HCT116 (cell line): ENCODE measurements around the gene DOCK7. TPM values are rescaled to one million over a fixed set of nuclear protein-coding genes. Genes with fewer than 3 reads are reported as not detected.

Experiments used
- ATAC-seq: fragments of 200-7000 bp; cut with Tn5 transposase; 2 replicates; pipeline ENCODE4 v1.9.1; 2020; ENCODE audit warnings: mild to moderate bottlenecking, moderate library complexity
- BruUV-seq: library from RNA; stranded (reverse); fragments of 400-500 nt; replicated peaks from 2 replicates; lab custom pipeline; 2021; lab: Mats Ljungman, UMichigan
- CTCF ChIA-PET: fragments of 300-600 bp; sonication (Branson Sonifier 250); formaldehyde crosslinking; loops from one replicate; lab custom pipeline; 2021; ENCODE audit warnings: antibody characterized with exemption; lab: Charles Lee
- POLR2A ChIA-PET: fragments of 300-600, 350-600 bp; sonication (Branson Sonifier 250); formaldehyde crosslinking; loops from one replicate; lab custom pipeline; 2021; ENCODE audit warnings: antibody characterized with exemption; lab: Charles Lee
- RAD21 ChIA-PET, 2 experiments: fragments of 300-600 bp; sonication (Branson Sonifier 250); formaldehyde crosslinking; loops; one replicate each; lab custom pipeline; 2023; ENCODE audit warnings: low total read pairs in 2 of 2; ENCODE audit not compliant: uncharacterized antibody in 2 of 2, unreplicated experiment in 2 of 2, low non-redundant PET in 1 of 2; lab: Charles Lee
- DNase-seq: peaks from one replicate; pipeline ENCODE4 v3.0.0-alpha.2; 2010; ENCODE audit warnings: low read depth, low spot score
- H2AFZ ChIP-seq: fragments of 200-600 bp; shearing (Covaris generic), sonication (generic); 2 replicates; pipeline ENCODE4 v1.6.1; 2017; ENCODE audit warnings: low read depth, mixed run types, mixed read lengths, antibody characterized with exemption, low read length; ENCODE audit not compliant: poor library complexity, severe bottlenecking
- H3K27ac ChIP-seq: 2 replicates; pipeline ENCODE4 v1.5.1; 2012; ENCODE audit warnings: low read depth, low read length
- H3K27me3 ChIP-seq: fragments of 200-600 bp; sonication (generic); 2 replicates; pipeline ENCODE4 v1.6.1; 2016; ENCODE audit warnings: mixed run types, low read length, mixed read lengths; ENCODE audit not compliant: insufficient read depth
- H3K36me3 ChIP-seq, 2 experiments: fragments of 200-500 bp in 1 of 2; fragments of 200-600 bp in 1 of 2; sonication (Bioruptor generic) in 1 of 2; sonication (generic) in 1 of 2; 2 replicates each; pipeline versions ENCODE4 v1.5.1 to v1.6.1; 2014 to 2016; ENCODE audit warnings: low read length in 2 of 2, inconsistent platforms in 1 of 2, mixed read lengths in 1 of 2, mixed run types in 1 of 2; ENCODE audit not compliant: insufficient read depth in 2 of 2, control insufficient read depth in 1 of 2
- H3K4me1 ChIP-seq, 2 experiments: fragments of 200-600 bp in 1 of 2; sonication (generic) in 1 of 2; 2 replicates each; pipeline versions ENCODE4 v1.5.1 to v1.6.1; 2012 to 2017; ENCODE audit warnings: low read length in 2 of 2, inconsistent platforms in 1 of 2, mild to moderate bottlenecking in 1 of 2, mixed read lengths in 1 of 2, mixed run types in 1 of 2, moderate library complexity in 1 of 2; ENCODE audit not compliant: insufficient read depth in 2 of 2, control insufficient read depth in 1 of 2
- H3K4me2 ChIP-seq: fragments of 200-600 bp; sonication (generic); 2 replicates; pipeline ENCODE4 v1.6.1; 2017; ENCODE audit warnings: mixed run types, low read length, mixed read lengths
- H3K4me3 ChIP-seq, 2 experiments: fragments of 200-600 bp in 1 of 2; sonication (generic) in 1 of 2; replicated peaks in 1 of 2; 2 replicates each; pipeline ENCODE4 v1.5.1; 2011 to 2016; ENCODE audit warnings: low read length in 2 of 2, control low read depth in 1 of 2, low read depth in 1 of 2, mild to moderate bottlenecking in 1 of 2, mixed read lengths in 1 of 2, mixed run types in 1 of 2
- H3K79me2 ChIP-seq: fragments of 200-600 bp; sonication (generic); 2 replicates; pipeline ENCODE4 v1.6.1; 2017; ENCODE audit warnings: mild to moderate bottlenecking, mixed run types, low read length, moderate library complexity, mixed read lengths; ENCODE audit not compliant: insufficient read depth
- H3K9ac ChIP-seq: fragments of 200-600 bp; sonication (generic); 2 replicates; pipeline ENCODE4 v1.6.1; 2016; ENCODE audit warnings: low read length, mixed read lengths
- H3K9me2 ChIP-seq: fragments of 200-600 bp; sonication (generic), shearing (Covaris generic); 2 replicates; pipeline ENCODE4 v1.6.1; 2017; ENCODE audit warnings: mixed run types, mild to moderate bottlenecking, moderate library complexity; ENCODE audit not compliant: insufficient read depth
- H3K9me3 ChIP-seq, 2 experiments: fragments of 200-500 bp in 1 of 2; fragments of 200-600 bp in 1 of 2; sonication (Bioruptor generic) in 1 of 2; sonication (generic) in 1 of 2; 2 replicates each; pipeline ENCODE4 v1.6.1; 2014 to 2017; ENCODE audit warnings: low read length in 2 of 2, mixed read lengths in 2 of 2, inconsistent platforms in 1 of 2, low read depth in 1 of 2, mild to moderate bottlenecking in 1 of 2, mixed run types in 1 of 2, moderate library complexity in 1 of 2; ENCODE audit not compliant: control insufficient read depth in 1 of 2, insufficient read depth in 1 of 2
- H4K20me1 ChIP-seq: fragments of 200-600 bp; sonication (generic), shearing (Covaris generic); 2 replicates; pipeline ENCODE4 v1.6.1; 2017; ENCODE audit warnings: mixed run types, mild to moderate bottlenecking, moderate library complexity; ENCODE audit not compliant: insufficient read depth
- ATF3 ChIP-seq: IDR thresholded peaks from 2 replicates; pipeline ENCODE4 v1.6.1; 2012
- CBX3 ChIP-seq: IDR thresholded peaks from 2 replicates; pipeline ENCODE4 v1.6.1; 2012; ENCODE audit warnings: low read depth
- CEBPB ChIP-seq: IDR thresholded peaks from 2 replicates; pipeline ENCODE4 v1.6.1; 2012; ENCODE audit warnings: low read depth
- CTCF ChIP-seq, 3 experiments: fragments of 200-600 bp in 1 of 3; sonication (generic) in 1 of 3; IDR thresholded peaks in 2 of 3; conservative IDR thresholded peaks in 1 of 3; 2 replicates each; pipeline ENCODE4 v1.5.1; 2012 to 2017; ENCODE audit warnings: low read depth in 2 of 3, low read length in 2 of 3, antibody characterized with exemption in 1 of 3, borderline replicate concordance in 1 of 3, control low read depth in 1 of 3, mild to moderate bottlenecking in 1 of 3, mixed read lengths in 1 of 3, mixed run types in 1 of 3, moderate library complexity in 1 of 3; ENCODE audit not compliant: insufficient read depth in 1 of 3
- EGR1 ChIP-seq: IDR thresholded peaks from 2 replicates; pipeline ENCODE4 v1.6.1; 2012; ENCODE audit warnings: low read depth
- ELF1 ChIP-seq: IDR thresholded peaks from 2 replicates; pipeline ENCODE4 v1.6.1; 2012; ENCODE audit warnings: low read depth, borderline replicate concordance
- EZH2 ChIP-seq: fragments of 200-600 bp; sonication (generic); IDR thresholded peaks from 2 replicates; pipeline ENCODE4 v1.6.1; 2017; ENCODE audit warnings: antibody characterized with exemption, mixed run types
- EZH2phosphoT487 ChIP-seq: fragments of 200-600 bp; IDR thresholded peaks from 2 replicates; pipeline ENCODE4 v1.6.1; 2018; ENCODE audit warnings: antibody characterized with exemption, borderline replicate concordance
- FOSL1 ChIP-seq: IDR thresholded peaks from 2 replicates; pipeline ENCODE4 v1.6.1; 2012; ENCODE audit warnings: low read depth
- JUND ChIP-seq: IDR thresholded peaks from 2 replicates; pipeline ENCODE4 v1.6.1; 2012
- POLR2AphosphoS5 ChIP-seq: IDR thresholded peaks from 2 replicates; pipeline ENCODE4 v1.6.1; 2011; ENCODE audit warnings: mild to moderate bottlenecking, low read depth, low read length, moderate library complexity
- RAD21 ChIP-seq: IDR thresholded peaks from 2 replicates; pipeline ENCODE4 v1.6.1; 2012; ENCODE audit warnings: low read depth, mild to moderate bottlenecking
- REST ChIP-seq: IDR thresholded peaks from 2 replicates; pipeline ENCODE4 v1.6.1; 2012; ENCODE audit warnings: low read depth
- SRF ChIP-seq: IDR thresholded peaks from 2 replicates; pipeline ENCODE4 v1.6.1; 2012; ENCODE audit warnings: low read depth
- TCF7L2 ChIP-seq: IDR thresholded peaks from 2 replicates; pipeline ENCODE4 v1.7.0; 2011; ENCODE audit warnings: borderline replicate concordance, inconsistent platforms; ENCODE audit not compliant: insufficient read depth, insufficient read length; ENCODE audit errors: extremely low read depth
- YY1 ChIP-seq: IDR thresholded peaks from 2 replicates; pipeline ENCODE4 v1.6.1; 2011; ENCODE audit warnings: low read length, low read depth, moderate library complexity, mild to moderate bottlenecking; ENCODE audit not compliant: insufficient replicate concordance; ENCODE audit errors: extremely low read depth
- ZBTB33 ChIP-seq: IDR thresholded peaks from 2 replicates; pipeline ENCODE4 v1.6.1; 2011; ENCODE audit warnings: mild to moderate bottlenecking, low read length, moderate library complexity; ENCODE audit not compliant: insufficient replicate concordance; ENCODE audit errors: extremely low read depth
- ZFX ChIP-seq: fragments of 450-650 bp; IDR thresholded peaks from 2 replicates; pipeline ENCODE4 v1.6.1; 2017
- ZNF274 ChIP-seq: fragments of 200-500 bp; sonication (Bioruptor generic); IDR thresholded peaks from 2 replicates; pipeline ENCODE4 v1.6.1; 2014; ENCODE audit warnings: mild to moderate bottlenecking, low read depth, low read length, inconsistent platforms
- intact Hi-C: fragments of 100-400 bp; cut with micrococcal nuclease; formaldehyde crosslinking; loops from 2 replicates; pipeline ENCODE4 v1.10.0; 2022
- total RNA-seq: library from RNA; stranded (reverse); gene quantifications from one replicate; pipeline ENCODE4 v1.2.1, GENCODE V29; 2021; ENCODE audit not compliant: unreplicated experiment

Gene DOCK7
- total RNA-seq, 1 experiment from 2014 or later: 49.0 TPM

- intact Hi-C loops: no loop called here
- no peaks in the 10 kb centered on the region for H4K20me1 ChIP-seq
- TF ChIP-seq SRF (no peak), EGR1 (no peak), YY1 (no peak), RAD21 (no peak), REST (no peak), POLR2AphosphoS5 (no peak), EZH2phosphoT487 (no peak), CEBPB (no peak), CBX3 (no peak), ZNF274 (no peak), ATF3 (no peak), ZFX (no peak), ZBTB33 (no peak), TCF7L2 (no peak), EZH2 (no peak), JUND (no peak), CTCF (IDR thresholded peaks at IDR 0.05 in 2 of 3, conservative IDR thresholded peaks at IDR 0.05 in 1 of 3; ENCODE audit: borderline replicate concordance in 1 of 3, insufficient read depth in 1 of 3, low read depth in 2 of 3, low read length in 2 of 3) (no peak), ELF1 (no peak), FOSL1 (no peak)
- TF ChIP-seq, all 23 proteins: peak for 0
- H3K27ac ChIP-seq: no peak overlapping the region
- no peak overlapping the region for H3K9ac ChIP-seq
- 0 out of 4 replicates have a peak, but pooled peaks cover 0 to 5% of the 10 kb centered on the region in 2 experiments for H3K9me3 ChIP-seq
- no peaks in the 10 kb centered on the region for H3K4me1 ChIP-seq
- RAD21 ChIA-PET: no interaction called here
- BruUV-seq: no TSS peak
- no peak overlapping the region for H2AFZ ChIP-seq
- no peaks in the 10 kb centered on the region for H3K9me2 ChIP-seq
- no peaks in the 10 kb centered on the region for H3K36me3 ChIP-seq
- H3K4me3 ChIP-seq: no peak overlapping the region
- no peaks in the 10 kb centered on the region for H3K79me2 ChIP-seq
- H3K4me2 ChIP-seq: no peak overlapping the region
- POLR2A ChIA-PET: no interaction called here
- CTCF ChIA-PET: no interaction called here
- no peak for DNase-seq
- no peaks in the 10 kb centered on the region for H3K27me3 ChIP-seq
- no peak for ATAC-seq
Measured at GRCh38 chr1:62573675-62574074, 114.5 kb downstream of the DOCK7 start.
